Mucosa of stomach (tissue), 1 donor: ENCODE measurements around the gene HIBADH.
"Not testable (repeated sequence)": the region's sequence is repeated elsewhere in the genome, so short reads cannot be mapped to it uniquely, and the experiment has no call there.

Experiments
- H3K27me3 ChIP-seq: one replicate; pipeline ENCODE4 v1.7.0; 2013; ENCODE audit warnings: mild to moderate bottlenecking, low read length; ENCODE audit not compliant: control insufficient read depth, insufficient read depth
- H3K36me3 ChIP-seq: one replicate; pipeline ENCODE4 v1.7.0; 2013; ENCODE audit warnings: low read length; ENCODE audit not compliant: control insufficient read depth, insufficient read depth
- H3K4me1 ChIP-seq: one replicate; pipeline ENCODE4 v1.7.0; 2013; ENCODE audit warnings: mild to moderate bottlenecking, low read length; ENCODE audit not compliant: control insufficient read depth, insufficient read depth
- H3K4me3 ChIP-seq: one replicate; pipeline ENCODE4 v1.7.0; 2013; ENCODE audit warnings: low read length
- H3K9ac ChIP-seq: one replicate; pipeline ENCODE4 v1.7.0; 2013; ENCODE audit warnings: mild to moderate bottlenecking, low read length, moderate library complexity
- H3K9me3 ChIP-seq: one replicate; pipeline ENCODE4 v1.7.0; 2013; ENCODE audit warnings: mild to moderate bottlenecking, low read length, moderate library complexity; ENCODE audit not compliant: control insufficient read depth
- donor health status: Pancreatic carcinoma.

The HIBADH gene

GRCh38 chr7:27526131-27526530, 136.6 kb downstream of the HIBADH start:
- H3K36me3 ChIP-seq, result no peaks in the 10 kb centered on the region
- H3K4me3 ChIP-seq, result no peak overlapping the region
- no peaks in the 10 kb centered on the region for H3K27me3 ChIP-seq
- no peaks in the 10 kb centered on the region for H3K4me1 ChIP-seq
- H3K9me3 ChIP-seq, result no peaks in the 10 kb centered on the region
- H3K9ac ChIP-seq, result no peak overlapping the region

- H3K9ac ChIP-seq, result no peak overlapping the region
Observed at GRCh38 chr7:27523321-27523720, 139.4 kb downstream of the HIBADH start.

GRCh38 chr7:27522566-27522965, 140.1 kb downstream of the HIBADH start:
- Histone ChIP-seq H3K27me3 (no peaks in the 10 kb centered on the region), H3K9me3 (no peaks in the 10 kb centered on the region), H3K36me3 (no peaks in the 10 kb centered on the region), H3K9ac (no peak overlapping the region), H3K4me1 (no peaks in the 10 kb centered on the region), H3K4me3 (no peak overlapping the region)

More at GRCh38 chr7:27523321-27523720, 139.4 kb downstream of the HIBADH start:
- H3K27me3 ChIP-seq, result no peaks in the 10 kb centered on the region
- no peaks in the 10 kb centered on the region for H3K4me1 ChIP-seq
- no peak overlapping the region for H3K4me3 ChIP-seq
- H3K36me3 ChIP-seq, result no peaks in the 10 kb centered on the region
- H3K9me3 ChIP-seq, result no peaks in the 10 kb centered on the region

- Histone ChIP-seq H3K9me3 (no peaks in the 10 kb centered on the region), H3K36me3 (no peaks in the 10 kb centered on the region), H3K4me3 (no peak overlapping the region), H3K9ac (no peak overlapping the region), H3K27me3 (no peaks in the 10 kb centered on the region), H3K4me1 (no peaks in the 10 kb centered on the region)
Observed at GRCh38 chr7:27520815-27521790, 141.6 kb downstream of the HIBADH start.

- no peaks in the 10 kb centered on the region for H3K27me3 ChIP-seq
- H3K4me3 ChIP-seq, result no peak overlapping the region
- no peaks in the 10 kb centered on the region for H3K9me3 ChIP-seq
- H3K4me1 ChIP-seq, result no peaks in the 10 kb centered on the region
- H3K36me3 ChIP-seq, result no peaks in the 10 kb centered on the region
- no peak overlapping the region for H3K9ac ChIP-seq
Observed at GRCh38 chr7:27519793-27520469, 142.8 kb downstream of the HIBADH start.

GRCh38 chr7:27518561-27519350, 143.9 kb downstream of the HIBADH start:
- no peaks in the 10 kb centered on the region for H3K4me1 ChIP-seq
- H3K9ac ChIP-seq, result no peak overlapping the region
- H3K4me3 ChIP-seq, result no peak overlapping the region
- H3K36me3 ChIP-seq, result no peaks in the 10 kb centered on the region
- no peaks in the 10 kb centered on the region for H3K27me3 ChIP-seq
- H3K9me3 ChIP-seq, result no peaks in the 10 kb centered on the region

- H3K36me3 ChIP-seq, result no peaks in the 10 kb centered on the region
- no peaks in the 10 kb centered on the region for H3K9me3 ChIP-seq
- H3K4me1 ChIP-seq, result no peaks in the 10 kb centered on the region
- no peaks in the 10 kb centered on the region for H3K27me3 ChIP-seq
- H3K4me3 ChIP-seq, result no peak overlapping the region
- no peak overlapping the region for H3K9ac ChIP-seq
Observed at GRCh38 chr7:27516421-27516820, 146.3 kb downstream of the HIBADH start.

GRCh38 chr7:27515933-27516332, 146.8 kb downstream of the HIBADH start:
- no peak overlapping the region for H3K9ac ChIP-seq
- H3K4me1 ChIP-seq, result no peaks in the 10 kb centered on the region
- H3K9me3 ChIP-seq, result no peaks in the 10 kb centered on the region
- H3K4me3 ChIP-seq, result no peak overlapping the region
- no peaks in the 10 kb centered on the region for H3K27me3 ChIP-seq
- H3K36me3 ChIP-seq, result no peaks in the 10 kb centered on the region

GRCh38 chr7:27514861-27515260, 147.8 kb downstream of the HIBADH start:
- Histone ChIP-seq H3K4me3 (no peak overlapping the region), H3K27me3 (no peaks in the 10 kb centered on the region), H3K36me3 (no peaks in the 10 kb centered on the region), H3K4me1 (no peaks in the 10 kb centered on the region), H3K9ac (no peak overlapping the region), H3K9me3 (no peaks in the 10 kb centered on the region)

- Histone ChIP-seq H3K36me3 (no peaks in the 10 kb centered on the region), H3K9me3 (no peaks in the 10 kb centered on the region), H3K9ac (no peak overlapping the region), H3K4me3 (no peak overlapping the region), H3K4me1 (no peaks in the 10 kb centered on the region), H3K27me3 (no peaks in the 10 kb centered on the region)
Observed at GRCh38 chr7:27513885-27514284, 148.8 kb downstream of the HIBADH start.

- not testable (repeated sequence) for H3K4me3 ChIP-seq, H3K9ac ChIP-seq, H3K9me3 ChIP-seq, H3K27me3 ChIP-seq, H3K4me1 ChIP-seq, H3K36me3 ChIP-seq
Observed at GRCh38 chr7:27511370-27511769, 151.3 kb downstream of the HIBADH start.

GRCh38 chr7:27510541-27510940, 152.1 kb downstream of the HIBADH start:
- Histone ChIP-seq H3K9ac (no peak overlapping the region), H3K36me3 (no peaks in the 10 kb centered on the region), H3K4me1 (no peaks in the 10 kb centered on the region), H3K27me3 (no peaks in the 10 kb centered on the region), H3K4me3 (no peak overlapping the region), H3K9me3 (no peaks in the 10 kb centered on the region)
